Ascending aorta (tissue), 2 donors: ENCODE measurements around the gene TP53AIP1. TPM values are rescaled to one million over a fixed set of nuclear protein-coding genes. Genes with fewer than 3 reads are reported as not detected.

ENCODE experiments used
- DNase-seq, 2 donors: peaks; one replicate each; pipeline ENCODE4 v3.0.0-alpha.2; 2019; ENCODE audit warnings: low spot score in 2 of 2
- H3K27ac ChIP-seq, 2 donors: fragments of 200-600 bp; sonication (generic); one replicate each; pipeline ENCODE4 v1.5.1; 2016 to 2017; ENCODE audit warnings: mild to moderate bottlenecking in 1 of 2
- H3K27me3 ChIP-seq: fragments of 200-600 bp; sonication (generic); one replicate; pipeline ENCODE4 v1.5.1; 2017
- H3K36me3 ChIP-seq, 2 donors: fragments of 200-600 bp; sonication (generic); one replicate each; pipeline ENCODE4 v1.5.1; 2016
- H3K4me1 ChIP-seq, 2 donors: fragments of 200-600 bp; sonication (generic); one replicate each; pipeline ENCODE4 v1.5.1; 2016 to 2017; ENCODE audit warnings: mild to moderate bottlenecking in 1 of 2
- H3K4me3 ChIP-seq, 2 donors: fragments of 200-600 bp; sonication (generic); one replicate each; pipeline ENCODE4 v1.5.1; 2016 to 2017; ENCODE audit warnings: mild to moderate bottlenecking in 1 of 2
- H3K9me3 ChIP-seq, 2 donors: fragments of 200-600 bp; sonication (generic); one replicate each; pipeline ENCODE4 v1.5.1; 2016
- CTCF ChIP-seq, 3 experiments: fragments of 200-600 bp in 2 of 3; fragments of 450-650 bp in 1 of 3; sonication (generic) in 2 of 3; IDR thresholded peaks; one replicate each; pipeline ENCODE4 v1.5.1; 2016 to 2019; ENCODE audit warnings: antibody characterized with exemption in 3 of 3, mild to moderate bottlenecking in 1 of 3, moderate library complexity in 1 of 3
- intact Hi-C: fragments of 100-400 bp; cut with DNase I; formaldehyde crosslinking; loops from one replicate; pipeline ENCODE4 v1.15.1; 2023
- total RNA-seq: library from RNA; depleted of rRNA; stranded (reverse); fragments of >200 nt; gene quantifications from one replicate; pipeline ENCODE4 v1.1.0, GENCODE V29; 2016

TP53AIP1 gene
- total RNA-seq, 1 donor from 2014 or later = not detected

- intact Hi-C loops = no loop called here
- H3K36me3 ChIP-seq = no peaks in the 10 kb centered on the region
- no peak for TF ChIP-seq CTCF (IDR thresholded peaks at IDR 0.05)
- no peak overlapping the region for H3K4me3 ChIP-seq
- no peak for DNase-seq
- no peak overlapping the region for H3K27ac ChIP-seq
- no peaks in the 10 kb centered on the region for H3K9me3 ChIP-seq
- no peaks in the 10 kb centered on the region for H3K27me3 ChIP-seq
- H3K4me1 ChIP-seq = peaks cover 2 to 5% of the 10 kb centered on the region in 2 donors
Measured at GRCh38 chr11:128886406-128887124, 56.1 kb downstream of the TP53AIP1 start.

Other genes starting within 250 kb of the TP53AIP1 start
- gene FLI1, start 248.8 kb downstream of the TP53AIP1 start, total RNA-seq = 86.4 TPM
- not detected for gene KCNJ1, start 75.6 kb downstream of the TP53AIP1 start, total RNA-seq
- gene KCNJ5, start 51.5 kb downstream of the TP53AIP1 start, total RNA-seq = 0.53 TPM
- gene ARHGAP32, start 249.5 kb upstream of the TP53AIP1 start, total RNA-seq = 4.9 TPM